ENCODE results near the gene SOX5.
"Not testable (repeated sequence)": the region's sequence is repeated elsewhere in the genome, so short reads cannot be mapped to it uniquely, and the experiment has no call there.

The SOX5 gene

DNA sequence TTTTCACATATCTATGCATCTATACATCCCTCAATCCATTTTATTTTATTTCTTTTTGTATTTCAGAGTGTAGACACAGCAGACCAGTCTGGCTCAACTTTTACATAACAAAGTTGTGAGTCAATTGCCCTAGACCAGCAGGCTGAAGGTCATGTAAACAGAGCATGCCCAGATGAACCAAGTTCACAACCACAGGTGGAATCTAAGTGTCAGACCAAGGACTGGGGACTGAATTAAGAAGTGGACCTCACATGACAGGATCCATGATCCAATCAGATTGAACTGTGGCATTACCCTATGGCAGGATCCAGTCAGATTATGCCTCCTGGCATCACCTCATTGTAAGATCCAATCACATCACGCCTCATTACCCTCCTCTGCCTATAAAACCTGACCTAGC, 455.8 kb downstream of the SOX5 start:
- no peak for DNase-seq (ENCODE audit: low spot score)
- TF ChIP-seq, protein P1, sequence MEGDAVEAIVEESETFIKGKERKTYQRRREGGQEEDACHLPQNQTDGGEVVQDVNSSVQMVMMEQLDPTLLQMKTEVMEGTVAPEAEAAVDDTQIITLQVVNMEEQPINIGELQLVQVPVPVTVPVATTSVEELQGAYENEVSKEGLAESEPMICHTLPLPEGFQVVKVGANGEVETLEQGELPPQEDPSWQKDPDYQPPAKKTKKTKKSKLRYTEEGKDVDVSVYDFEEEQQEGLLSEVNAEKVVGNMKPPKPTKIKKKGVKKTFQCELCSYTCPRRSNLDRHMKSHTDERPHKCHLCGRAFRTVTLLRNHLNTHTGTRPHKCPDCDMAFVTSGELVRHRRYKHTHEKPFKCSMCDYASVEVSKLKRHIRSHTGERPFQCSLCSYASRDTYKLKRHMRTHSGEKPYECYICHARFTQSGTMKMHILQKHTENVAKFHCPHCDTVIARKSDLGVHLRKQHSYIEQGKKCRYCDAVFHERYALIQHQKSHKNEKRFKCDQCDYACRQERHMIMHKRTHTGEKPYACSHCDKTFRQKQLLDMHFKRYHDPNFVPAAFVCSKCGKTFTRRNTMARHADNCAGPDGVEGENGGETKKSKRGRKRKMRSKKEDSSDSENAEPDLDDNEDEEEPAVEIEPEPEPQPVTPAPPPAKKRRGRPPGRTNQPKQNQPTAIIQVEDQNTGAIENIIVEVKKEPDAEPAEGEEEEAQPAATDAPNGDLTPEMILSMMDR (IDR thresholded peaks at IDR 0.05; ENCODE audit: extremely low read depth, missing control alignments): no peak

DNA sequence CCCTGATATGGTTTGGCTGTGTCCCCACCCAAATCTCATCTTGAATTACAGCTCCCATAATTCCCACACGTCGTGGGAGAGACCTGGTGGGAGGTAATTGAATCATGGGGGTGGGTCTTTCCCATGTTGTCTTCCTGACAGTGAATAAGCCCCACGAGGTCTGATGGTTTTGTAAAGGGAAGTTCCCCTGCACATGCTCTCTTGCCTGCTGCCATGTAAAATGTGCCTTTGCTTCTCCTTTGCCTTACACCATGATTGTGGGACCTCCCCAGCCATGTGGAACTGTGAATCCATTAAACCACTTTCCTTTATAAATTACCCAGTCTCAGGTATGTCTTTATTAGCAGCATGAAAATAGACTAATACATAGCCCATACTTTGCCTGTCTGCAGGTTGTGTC, 458.4 kb downstream of the SOX5 start:
- DNase-seq (ENCODE audit: low spot score): not testable (repeated sequence)

DNA sequence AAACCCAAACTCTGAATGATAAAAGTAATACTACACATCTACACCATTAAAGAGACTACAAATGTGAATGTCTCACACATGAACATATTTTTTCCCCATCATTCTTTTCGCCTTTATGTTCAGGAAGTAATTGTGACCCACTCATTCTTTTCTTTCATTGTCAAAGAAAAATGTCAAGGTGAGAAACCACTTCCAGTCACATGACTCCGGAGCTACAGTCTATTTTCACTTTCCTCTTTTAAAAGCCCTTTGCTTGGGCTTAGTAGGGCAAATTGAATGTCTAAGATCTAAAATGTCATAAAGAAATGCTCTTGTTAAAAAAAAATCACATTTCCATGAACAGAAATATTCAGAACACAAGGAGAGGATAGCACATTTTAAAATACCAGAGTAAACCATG, 461.3 kb downstream of the SOX5 start:
- TF ChIP-seq, protein P1 (IDR thresholded peaks at IDR 0.05; ENCODE audit: extremely low read depth, missing control alignments): no peak
- DNase-seq (ENCODE audit: low spot score): no peak

DNA sequence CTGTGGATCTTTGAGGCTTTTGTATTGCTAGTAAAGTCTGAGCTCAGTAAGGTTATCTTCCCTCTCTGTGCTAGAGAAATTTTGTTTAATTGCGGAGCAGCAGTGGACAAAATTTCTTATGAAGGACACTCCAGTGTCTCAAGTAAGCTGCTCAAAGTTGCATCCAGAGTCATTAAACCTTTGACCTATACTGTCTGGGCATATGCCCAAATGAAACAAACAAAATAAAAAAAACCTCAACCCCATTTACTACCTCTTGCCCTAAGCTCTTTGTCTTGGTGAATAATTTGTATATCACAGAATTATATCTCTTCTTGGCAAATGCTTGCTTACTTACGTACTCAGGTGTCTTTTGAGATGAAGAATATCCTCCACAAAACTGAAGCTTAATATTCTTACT, 465.2 kb downstream of the SOX5 start:
- TF ChIP-seq, protein P1 (IDR thresholded peaks at IDR 0.05; ENCODE audit: extremely low read depth, missing control alignments): no peak
- DNase-seq (ENCODE audit: low spot score): no peak

DNA sequence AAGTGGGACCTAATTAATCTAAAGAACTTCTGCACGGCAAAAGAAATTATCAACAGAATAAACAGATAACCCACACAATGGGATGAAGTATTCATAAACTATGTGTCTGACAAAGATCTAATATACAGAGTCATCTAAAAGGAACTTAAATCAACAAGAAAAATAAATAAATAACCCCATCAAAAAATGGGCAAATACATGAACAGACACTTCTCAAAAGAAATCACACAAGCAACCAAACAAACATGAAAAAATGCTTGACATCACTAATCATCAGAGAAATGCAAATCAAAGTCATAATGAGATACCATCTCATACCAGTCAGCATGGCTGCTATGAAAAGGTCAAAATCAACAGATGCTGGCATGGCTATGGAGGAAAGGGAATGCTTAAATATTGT, 466.9 kb downstream of the SOX5 start:
- TF ChIP-seq, protein P1 (IDR thresholded peaks at IDR 0.05; ENCODE audit: extremely low read depth, missing control alignments): no peak
- DNase-seq (ENCODE audit: low spot score): no peak

Measured in GM20000 (cell line).